IPS DF 19.7 (cell line): Measurements from ENCODE around the gene COX17.

ENCODE experiments used
- DNase-seq: peaks from one replicate; pipeline ENCODE4 v3.0.0-alpha.2; 2013; ENCODE audit warnings: low read depth, low spot score

COX17 gene

GRCh38 chr3:119675188-119675874 lies 1.9 kb downstream of the COX17 start:
- DNase-seq = no peak

- DNase-seq = no peak
Observed at GRCh38 chr3:119673875-119674274, 3.3 kb downstream of the COX17 start.

- DNase-seq = no peak
Observed at GRCh38 chr3:119672776-119673175, 4.4 kb downstream of the COX17 start.

GRCh38 chr3:119669906-119670570 lies 7.2 kb downstream of the COX17 start:
- DNase-seq = no peak

- no peak for DNase-seq
Observed at GRCh38 chr3:119665954-119666559, 11.1 kb downstream of the COX17 start.

- no peak for DNase-seq
Observed at GRCh38 chr3:119664850-119665379, 12.3 kb downstream of the COX17 start.

- no peak for DNase-seq
Observed at GRCh38 chr3:119664370-119664769, 12.8 kb downstream of the COX17 start.

- DNase-seq = no peak
Observed at GRCh38 chr3:119663885-119664284, 13.3 kb downstream of the COX17 start.

GRCh38 chr3:119662604-119663373 lies 14.4 kb downstream of the COX17 start:
- no peak for DNase-seq

GRCh38 chr3:119660474-119661440 lies 16.4 kb downstream of the COX17 start, which contains the start of gene POPDC2:
Gene POPDC2 (minus strand): TSS chr3:119660589. CDS start chr3:119660423, 166 bp downstream.
- DNase-seq = no peak

GRCh38 chr3:119659606-119660291 lies 17.5 kb downstream of the COX17 start:
- no peak for DNase-seq

- no peak for DNase-seq
Observed at GRCh38 chr3:119658994-119659393, 18.2 kb downstream of the COX17 start.

- DNase-seq = no peak
Observed at GRCh38 chr3:119657887-119658702, 19.1 kb downstream of the COX17 start.

- DNase-seq = no peak
Observed at GRCh38 chr3:119653876-119654275, 23.3 kb downstream of the COX17 start.

GRCh38 chr3:119652306-119653033 lies 24.7 kb downstream of the COX17 start:
- DNase-seq = no peak

- no peak for DNase-seq
Observed at GRCh38 chr3:119649761-119650160, 27.4 kb downstream of the COX17 start.

- no peak for DNase-seq
Observed at GRCh38 chr3:119647843-119648575, 29.2 kb downstream of the COX17 start.

- DNase-seq = no peak
Observed at GRCh38 chr3:119647171-119647570, 30.0 kb downstream of the COX17 start.
